Astrocyte of the cerebellum (primary cell): ENCODE measurements around the gene ONECUT1.

Source experiments
- DNase-seq: peaks from one replicate; pipeline ENCODE4 v3.0.0-alpha.2; 2011; ENCODE audit warnings: low read depth
- H3K4me3 ChIP-seq: 2 replicates; pipeline ENCODE4 v1.5.1; 2011; ENCODE audit warnings: mild to moderate bottlenecking, low read depth, low read length, moderate library complexity
- CTCF ChIP-seq: IDR thresholded peaks from 2 replicates; pipeline ENCODE4 v1.5.1; 2012; ENCODE audit warnings: low read length, low read depth, moderate library complexity, mild to moderate bottlenecking; ENCODE audit errors: missing control alignments
- in situ Hi-C: cut with HindIII; loops from 2 replicates; pipeline ENCODE4 v1.10.0; 2017; ENCODE audit warnings: low sequenced_read_pairs

The ONECUT1 gene

DNA sequence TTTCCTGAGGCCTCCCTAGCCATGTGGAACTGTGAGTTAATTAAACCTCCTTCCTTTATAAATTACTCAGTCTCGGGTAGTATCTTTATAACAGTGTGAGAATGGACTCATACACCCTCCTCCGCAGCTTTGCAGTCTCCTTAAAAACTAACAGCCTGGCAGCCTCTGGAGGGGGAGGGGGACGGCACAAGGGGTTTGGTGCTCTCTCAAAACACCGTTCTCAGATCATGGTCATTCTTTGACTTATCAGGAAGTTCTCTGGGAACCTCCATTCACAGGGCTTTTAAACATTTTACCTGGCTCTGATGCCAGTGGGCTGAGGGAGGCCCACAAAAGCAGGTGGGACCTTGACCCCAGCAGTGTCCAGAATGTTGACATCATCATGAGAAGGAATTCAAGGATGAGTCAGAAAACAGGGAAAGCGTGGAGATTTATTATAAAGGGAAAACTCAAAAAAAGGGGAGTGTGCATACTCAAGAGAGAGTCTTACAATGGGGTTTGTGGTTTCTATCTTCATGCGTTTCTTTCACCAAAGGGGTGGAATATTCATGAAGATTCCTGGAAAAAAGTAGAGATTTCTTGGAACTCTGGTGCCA is 43.9 kb downstream of the ONECUT1 start:
- DNase-seq: no peak
- in situ Hi-C loops: no loop called here
- TF ChIP-seq CTCF: no peak
- H3K4me3 ChIP-seq: no peak overlapping the region

DNA sequence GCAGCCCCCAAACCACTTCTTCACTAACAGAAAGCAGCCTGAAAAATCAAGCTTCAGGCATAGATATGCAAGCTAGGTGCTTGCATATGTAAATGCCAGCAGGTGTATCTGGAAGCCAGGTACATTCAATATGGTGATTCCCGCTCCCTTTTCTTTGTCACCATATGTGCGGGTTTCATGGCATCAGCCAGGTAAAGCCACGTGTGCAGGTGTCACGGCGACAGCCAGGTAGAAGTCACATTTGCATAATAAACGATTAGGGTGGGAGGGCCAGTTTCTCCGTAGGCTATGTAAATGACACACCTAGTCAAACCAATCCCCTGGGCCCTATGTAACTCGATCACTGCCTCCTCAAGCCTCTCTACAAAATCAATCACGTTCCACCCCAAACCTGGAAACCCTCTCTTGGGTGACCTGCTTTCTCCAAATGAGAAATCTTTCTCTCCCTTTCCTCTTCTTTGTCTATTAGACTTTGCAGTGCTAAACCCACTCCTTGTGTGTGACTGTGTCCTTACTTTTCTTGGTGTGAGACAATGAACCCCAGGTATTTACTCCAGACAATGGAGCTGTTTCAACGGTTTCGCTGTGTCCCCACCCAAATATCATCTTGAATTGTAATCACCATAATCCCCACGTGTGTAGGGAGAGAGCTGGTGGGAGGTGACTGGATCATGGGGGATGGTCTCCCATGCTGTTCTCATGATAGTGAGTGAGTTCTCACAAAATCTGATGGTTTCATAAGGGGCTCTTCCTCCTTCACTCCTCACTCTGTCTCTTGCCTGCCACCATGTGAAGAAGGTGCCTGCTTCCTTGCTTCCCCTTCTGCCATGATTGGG is 44.6 kb downstream of the ONECUT1 start:
- no peak for DNase-seq
- TF ChIP-seq CTCF: no peak
- in situ Hi-C loops: no loop called here

DNA sequence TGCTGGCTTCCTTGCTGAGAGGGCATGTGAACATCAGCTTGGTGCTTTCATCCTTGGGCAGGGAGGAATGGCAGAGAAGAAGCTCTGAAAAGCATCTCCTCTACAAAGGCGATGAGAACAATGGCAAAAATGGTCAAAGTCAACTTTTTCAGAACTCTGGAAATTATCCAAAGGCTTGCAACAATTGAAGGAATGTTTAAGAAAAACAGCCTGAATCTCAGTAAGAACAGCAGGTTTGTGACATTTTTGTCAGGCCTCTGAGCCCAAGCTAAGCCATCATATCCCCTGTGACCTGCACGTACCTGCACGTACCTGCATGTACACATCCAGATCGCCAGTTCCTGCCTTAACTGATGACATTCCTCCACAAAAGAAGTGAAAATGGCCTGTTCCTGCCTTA is 51.8 kb downstream of the ONECUT1 start:
- in situ Hi-C loops: loop anchor here (5.0 kb wide), 1 partner anchor 481 kb away; no protein-coding TSS in a partner anchor
- H3K4me3 ChIP-seq: no peak overlapping the region
- DNase-seq: no peak
- no peak for TF ChIP-seq CTCF

More for the DNA sequence above, 44.6 kb downstream of the ONECUT1 start:
- no peak overlapping the region for H3K4me3 ChIP-seq

DNA sequence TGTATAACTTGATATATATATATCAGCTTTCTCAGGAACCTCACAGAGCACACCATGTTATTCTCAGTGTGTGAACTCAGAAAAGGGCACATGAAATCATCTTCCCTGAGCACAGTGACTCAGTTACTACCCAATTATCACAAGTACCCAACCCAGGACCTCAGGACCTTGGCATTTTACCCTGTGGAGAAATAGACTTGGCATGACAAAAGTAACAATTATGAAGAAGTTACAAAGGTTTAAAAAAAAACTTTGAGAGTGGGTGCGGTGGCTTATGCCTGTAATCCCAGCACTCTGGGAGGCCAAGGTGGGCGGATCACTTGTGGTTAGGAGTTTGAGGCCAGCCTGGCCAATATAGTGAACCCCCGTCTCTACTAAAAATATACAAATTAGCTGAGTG is 52.4 kb downstream of the ONECUT1 start:
- in situ Hi-C loops: loop anchor here (5.0 kb wide), 1 partner anchor 480 kb away; no protein-coding TSS in a partner anchor
- no peak for DNase-seq
- TF ChIP-seq CTCF: no peak
- H3K4me3 ChIP-seq: no peak overlapping the region

DNA sequence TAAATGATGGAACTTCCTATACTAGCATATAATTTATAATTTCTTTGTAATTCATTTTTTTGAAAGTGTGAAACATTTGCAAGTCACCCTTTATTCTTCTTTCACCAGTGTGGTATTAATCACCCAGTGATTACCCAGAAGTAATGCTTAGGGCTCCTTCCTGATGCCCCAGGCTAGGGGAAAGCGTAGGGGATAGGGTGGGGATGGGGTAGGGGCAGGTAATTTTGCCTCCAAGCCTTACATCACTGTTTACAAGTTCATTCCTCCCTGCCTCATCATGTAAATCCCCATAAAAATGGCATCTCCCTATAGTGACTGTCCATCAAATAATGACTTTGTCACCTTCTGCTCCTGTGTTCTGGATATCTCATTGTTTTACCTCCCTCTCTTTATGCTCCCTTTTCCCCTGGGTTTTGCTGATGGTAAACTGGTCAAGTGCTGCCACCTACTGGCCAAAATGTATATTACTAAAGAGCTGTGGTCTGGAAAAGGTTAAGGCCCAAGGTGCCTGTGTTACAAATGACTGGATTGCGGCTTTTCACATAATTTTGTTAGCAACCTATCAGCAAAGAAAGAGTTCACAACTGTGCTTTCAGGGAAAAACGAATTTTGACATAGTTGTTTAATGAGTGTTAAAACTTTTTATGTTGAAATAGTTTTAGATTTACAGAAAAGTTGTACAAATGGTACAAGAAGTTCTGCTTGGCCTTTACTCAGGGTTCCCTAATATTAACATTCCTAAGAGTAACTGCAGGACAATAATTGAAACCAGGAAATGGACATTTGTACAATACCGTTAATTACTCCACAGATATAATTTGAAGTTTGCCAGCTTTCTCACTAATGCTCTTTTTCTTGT is 54.7 kb downstream of the ONECUT1 start:
- no peak overlapping the region for H3K4me3 ChIP-seq
- in situ Hi-C loops: loop anchor here (5.0 kb wide), 1 partner anchor 478 kb away; no protein-coding TSS in a partner anchor
- TF ChIP-seq CTCF: peak; percentile 64
- DNase-seq: peak; percentile 64

DNA sequence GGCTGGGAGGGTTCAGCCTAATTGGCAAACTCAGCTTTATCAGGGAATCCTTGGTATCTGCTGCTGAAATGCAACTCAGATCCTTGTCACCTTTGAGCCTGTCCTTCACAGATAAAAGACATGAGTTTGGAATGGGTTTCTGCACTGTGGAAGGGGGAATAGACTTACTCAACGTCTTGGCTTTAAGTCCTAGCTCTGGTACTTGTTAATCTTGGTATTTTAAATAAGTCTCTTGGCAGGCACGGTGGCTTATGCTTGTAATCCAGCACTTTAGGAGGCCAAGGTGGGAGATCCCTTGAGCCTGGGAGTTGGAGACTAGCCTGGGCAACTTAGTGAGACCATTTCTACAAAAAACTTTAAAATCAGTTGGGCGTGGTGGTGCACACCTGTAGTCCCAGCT is 55.8 kb downstream of the ONECUT1 start:
- H3K4me3 ChIP-seq: no peak overlapping the region
- in situ Hi-C loops: no loop called here
- DNase-seq: no peak
- TF ChIP-seq CTCF: no peak
